ENCODE data around the gene CAND2.

CAND2 gene

GRCh38 chr3:12798559-12799179 lies 2.2 kb downstream of the CAND2 start:
- no peak for DNase-seq (ENCODE audit: low spot score)
- TF ChIP-seq CTCF (conservative IDR thresholded peaks at IDR 0.05; ENCODE audit: low read depth): no peak
- H3K27ac ChIP-seq: peak overlapping the region; percentile 13; the same call in 1 of the 2 replicates
- CTCF ChIA-PET: no interaction called here
- POLR2A ChIA-PET (ENCODE audit: low non-redundant PET): no interaction called here

- ChIA-PET CTCF (no interaction called here), POLR2A (ENCODE audit: low non-redundant PET) (no interaction called here)
- no peak for TF ChIP-seq CTCF (conservative IDR thresholded peaks at IDR 0.05; ENCODE audit: low read depth)
- DNase-seq (ENCODE audit: low spot score): no peak
- H3K27ac ChIP-seq: no peak overlapping the region
Measured at GRCh38 chr3:12799525-12800440, 3.3 kb downstream of the CAND2 start.

GRCh38 chr3:12803371-12803770 lies 6.9 kb downstream of the CAND2 start:
- CTCF ChIA-PET: no interaction called here
- H3K27ac ChIP-seq: no peak overlapping the region
- POLR2A ChIA-PET (ENCODE audit: low non-redundant PET): no interaction called here
- no peak for DNase-seq (ENCODE audit: low spot score)
- no peak for TF ChIP-seq CTCF (conservative IDR thresholded peaks at IDR 0.05; ENCODE audit: low read depth)

GRCh38 chr3:12807066-12807465 lies 10.6 kb downstream of the CAND2 start:
- ChIA-PET POLR2A (ENCODE audit: low non-redundant PET) (no interaction called here), CTCF (no interaction called here)
- no peak for TF ChIP-seq CTCF (conservative IDR thresholded peaks at IDR 0.05; ENCODE audit: low read depth)
- DNase-seq (ENCODE audit: low spot score): no peak
- H3K27ac ChIP-seq: no peak overlapping the region

- TF ChIP-seq CTCF (conservative IDR thresholded peaks at IDR 0.05; ENCODE audit: low read depth): no peak
- no peak for DNase-seq (ENCODE audit: low spot score)
- CTCF ChIA-PET: no interaction called here
- POLR2A ChIA-PET (ENCODE audit: low non-redundant PET): no interaction called here
- H3K27ac ChIP-seq: no peak overlapping the region
Measured at GRCh38 chr3:12807601-12808359, 11.3 kb downstream of the CAND2 start.

GRCh38 chr3:12808587-12808986 lies 12.1 kb downstream of the CAND2 start:
- no peak overlapping the region for H3K27ac ChIP-seq
- ChIA-PET POLR2A (ENCODE audit: low non-redundant PET) (no interaction called here), CTCF (no interaction called here)
- no peak for DNase-seq (ENCODE audit: low spot score)
- TF ChIP-seq CTCF (conservative IDR thresholded peaks at IDR 0.05; ENCODE audit: low read depth): no peak

Data from RWPE1 (cell line).